HG03045 (cell line): Measurements from ENCODE around the gene DNAAF9.

Experiments used
- ATAC-seq: cut with Tn5 transposase; IDR thresholded peaks from one replicate; pipeline ENCODE4 v1.9.1; 2021; ENCODE audit warnings: mild to moderate bottlenecking, moderate library complexity; ENCODE audit not compliant: unreplicated experiment

DNAAF9 gene

GRCh38 chr20:3412600-3413392 is 5.3 kb upstream of the DNAAF9 start:
- ATAC-seq = no peak

- no peak for ATAC-seq
Measured at GRCh38 chr20:3410464-3410863, 3.0 kb upstream of the DNAAF9 start.

GRCh38 chr20:3409417-3409816 is 1.9 kb upstream of the DNAAF9 start:
- ATAC-seq = no peak

DNA sequence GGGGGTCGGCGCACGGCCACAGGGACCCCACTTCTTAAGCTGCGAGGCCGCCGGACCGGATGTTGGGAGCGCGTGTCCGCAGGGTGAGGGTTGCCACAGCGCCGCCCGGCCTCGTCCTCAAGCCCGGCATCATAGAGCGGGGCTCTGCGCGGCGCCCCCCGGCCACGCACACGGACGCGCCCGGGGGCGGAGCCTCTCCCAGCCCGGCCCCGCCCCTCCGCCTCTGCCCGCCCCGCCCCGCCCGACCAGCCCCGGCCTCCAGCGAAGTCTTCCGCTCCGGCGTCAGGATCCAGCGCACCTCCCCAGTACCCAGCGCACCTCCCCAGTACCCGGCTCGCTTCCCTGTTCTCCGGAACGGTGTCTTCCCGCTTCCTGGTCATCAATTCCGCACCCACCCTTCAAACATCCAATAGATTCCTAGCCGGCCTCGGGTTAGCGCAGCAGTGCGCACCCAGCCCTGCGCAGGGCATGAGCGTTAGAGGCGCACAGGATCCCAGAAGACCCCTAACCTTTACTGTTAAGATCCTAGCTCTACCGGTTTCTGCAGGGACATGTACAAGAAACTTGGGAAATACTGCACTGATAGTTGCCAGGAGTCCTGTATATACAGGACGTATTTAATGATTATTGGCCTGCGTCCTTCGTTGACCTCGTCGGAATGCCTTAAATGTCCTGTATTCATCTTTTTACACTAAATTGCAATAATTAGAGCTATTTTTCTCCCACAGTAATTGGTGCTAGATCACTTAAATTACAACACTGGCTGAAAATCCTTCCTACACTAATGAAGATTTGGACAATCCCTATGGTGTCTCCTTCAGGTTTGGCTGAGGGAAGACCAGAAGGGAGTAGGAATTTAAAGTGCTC is 535 bp upstream of the DNAAF9 start:
- ATAC-seq = peak; percentile 58

GRCh38 chr20:3406481-3407039 is 909 bp downstream of the DNAAF9 start:
- no peak for ATAC-seq

GRCh38 chr20:3405696-3406358 is 1.6 kb downstream of the DNAAF9 start:
- no peak for ATAC-seq

- ATAC-seq = no peak
Measured at GRCh38 chr20:3405139-3405538, 2.3 kb downstream of the DNAAF9 start.

GRCh38 chr20:3404402-3404801 is 3.1 kb downstream of the DNAAF9 start:
- ATAC-seq = no peak

GRCh38 chr20:3403741-3404140 is 3.7 kb downstream of the DNAAF9 start:
- ATAC-seq = no peak

DNA sequence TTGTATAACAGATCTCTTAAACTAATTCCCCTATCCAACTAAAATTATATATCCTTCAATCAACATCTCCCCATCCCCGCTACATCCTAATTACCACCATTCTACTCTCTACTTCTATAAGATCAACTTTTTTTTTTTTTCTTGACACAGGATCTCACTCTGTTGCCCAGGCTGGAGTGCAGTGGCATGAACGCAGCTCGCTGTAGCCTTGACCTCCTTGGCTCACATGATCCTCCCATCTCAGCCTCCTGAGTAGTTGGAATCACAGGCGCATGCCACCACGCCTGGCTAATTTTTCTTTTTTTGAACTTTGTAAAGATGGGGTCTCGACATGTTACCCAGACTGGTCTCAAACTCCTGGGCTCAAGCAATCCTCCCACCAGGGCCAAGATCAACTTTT is 5.0 kb downstream of the DNAAF9 start:
- no peak for ATAC-seq

DNA sequence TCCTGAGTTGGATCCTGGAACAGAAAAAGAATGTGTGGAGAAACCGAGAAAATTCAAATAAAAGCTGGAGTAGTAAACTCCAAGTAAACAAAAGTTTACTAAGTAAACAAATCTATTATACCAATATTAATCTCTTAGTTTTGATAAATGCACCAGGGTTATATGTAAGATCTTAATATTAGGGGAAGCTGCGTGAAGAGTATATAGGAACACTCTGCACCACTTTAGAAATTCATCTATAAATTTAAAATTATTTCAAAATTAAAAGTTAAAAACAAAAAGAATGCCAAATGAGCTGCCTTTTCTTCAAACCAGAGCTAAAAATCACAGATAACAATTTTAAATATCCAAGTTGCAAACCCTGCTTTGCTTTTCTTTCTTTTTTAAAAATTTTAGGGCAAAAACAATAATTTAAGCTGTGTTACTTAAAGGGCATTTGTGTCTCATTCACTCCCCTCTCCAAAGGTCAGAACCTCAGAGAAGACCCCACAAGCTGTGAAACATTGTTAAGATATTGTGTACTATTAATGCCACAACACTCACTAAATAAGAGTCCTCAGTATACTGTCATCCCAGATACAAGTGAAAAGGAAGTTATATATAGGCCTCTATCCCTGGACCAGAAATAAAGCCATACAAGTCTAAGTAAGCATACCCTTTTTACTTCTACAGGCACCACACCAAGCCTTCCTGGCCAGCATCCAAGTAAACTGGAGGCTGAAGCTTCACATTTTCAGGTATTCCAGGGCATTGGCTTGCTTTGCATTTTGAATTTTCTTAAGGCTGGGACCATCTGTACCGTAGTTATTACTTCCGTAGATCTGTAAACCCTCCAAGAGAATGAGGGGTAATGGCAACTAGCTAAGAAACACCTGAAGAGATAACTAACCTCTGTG is 7.0 kb downstream of the DNAAF9 start:
- ATAC-seq = no peak

- ATAC-seq = no peak
Measured at GRCh38 chr20:3398681-3399252, 8.7 kb downstream of the DNAAF9 start.

DNA sequence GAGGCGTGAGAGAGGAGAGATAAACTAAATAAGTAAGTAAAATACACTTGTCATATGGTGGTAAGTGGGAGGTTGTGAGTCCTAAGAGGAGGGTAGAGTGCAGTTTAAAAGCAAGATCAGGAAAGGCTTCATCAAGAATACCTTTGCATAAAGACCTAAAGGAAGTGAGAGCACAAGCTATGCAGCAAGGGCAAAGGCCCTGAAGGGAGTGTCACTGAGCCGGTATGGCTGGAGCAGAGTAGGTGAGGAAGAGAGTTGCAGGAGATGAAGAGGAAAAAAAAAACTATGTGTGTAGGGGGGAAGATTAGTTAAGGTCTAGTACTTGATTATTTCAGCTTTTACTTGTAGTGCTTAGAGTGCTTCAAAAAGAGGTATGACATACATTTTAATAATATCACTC is 11.0 kb downstream of the DNAAF9 start:
- no peak for ATAC-seq

GRCh38 chr20:3392756-3393155 is 14.7 kb downstream of the DNAAF9 start:
- no peak for ATAC-seq

- ATAC-seq = no peak
Measured at GRCh38 chr20:3390759-3391425, 16.6 kb downstream of the DNAAF9 start.

- ATAC-seq = no peak
Measured at GRCh38 chr20:3383878-3384495, 23.5 kb downstream of the DNAAF9 start.

GRCh38 chr20:3382836-3383235 is 24.6 kb downstream of the DNAAF9 start:
- ATAC-seq = no peak

- ATAC-seq = no peak
Measured at GRCh38 chr20:3380228-3381070, 27.0 kb downstream of the DNAAF9 start.
